ENCODE results near the gene MAP7D3. TPM values are rescaled to one million over a fixed set of nuclear protein-coding genes. Genes with fewer than 3 reads are reported as not detected.

The MAP7D3 gene
- polyA plus RNA-seq, 3 donors: 13.2 to 19.8 (median 16.0) TPM

GRCh38 chrX:136163689-136164088 is 87.5 kb downstream of the MAP7D3 start:
- DNase-seq (ENCODE audit: extremely low read depth in 1 of 11, low read depth in 9 of 11, low spot score in 4 of 11): no peak

Other genes with a start within 250 kb of the MAP7D3 start
- 10 to 100 TPM; 58.4 to 67.9 (median 65.0) TPM for gene FHL1, start 103.9 kb downstream of the MAP7D3 start, polyA plus RNA-seq (ENCODE audit: insufficient read length in 3 of 3)
- gene ADGRG4, start 49.6 kb upstream of the MAP7D3 start, polyA plus RNA-seq (ENCODE audit: insufficient read length in 3 of 3): not detected
- under 1 TPM in 2 of 3 donors, not detected in 1; 0.07 to 0.14 TPM for gene BRS3, start 236.5 kb upstream of the MAP7D3 start, polyA plus RNA-seq (ENCODE audit: insufficient read length in 3 of 3)
- gene HTATSF1, start 246.2 kb upstream of the MAP7D3 start, polyA plus RNA-seq (ENCODE audit: insufficient read length in 3 of 3): 100 to 1,000 TPM in 2 of 3 donors, 10 to 100 TPM in 1; 93.3 to 129 (median 117) TPM